ENCODE data around the gene LMBRD1. TPM values are rescaled to one million over a fixed set of nuclear protein-coding genes. Genes with fewer than 3 reads are reported as not detected.
"Not testable (repeated sequence)": the region's sequence is repeated elsewhere in the genome, so short reads cannot be mapped to it uniquely, and the experiment has no call there.

The LMBRD1 gene
- total RNA-seq, 1 donor from 2014 or later = 17.6 TPM

DNA sequence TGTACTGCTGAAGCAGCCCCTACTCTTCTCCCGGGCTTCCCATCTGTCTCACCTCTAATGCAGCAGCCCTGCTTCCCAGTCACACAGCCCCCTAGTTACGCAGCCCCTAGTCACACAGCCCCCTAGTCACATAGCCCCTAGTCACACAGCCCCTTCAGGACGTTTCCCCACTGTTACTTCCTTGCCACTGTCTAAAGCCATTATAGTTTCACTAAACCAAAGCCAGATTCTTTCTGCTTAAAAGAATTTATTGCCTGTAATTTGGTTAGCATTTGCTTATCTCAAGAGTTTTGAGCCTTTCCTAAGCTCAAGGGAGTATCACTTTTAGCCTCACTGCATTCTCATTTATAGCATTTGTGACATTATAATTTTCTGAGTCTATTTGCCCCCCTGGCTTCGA, 127.9 kb downstream of the LMBRD1 start:
- no peaks in the 10 kb centered on the region for H3K27me3 ChIP-seq (ENCODE audit: control insufficient read depth, insufficient read depth, low read length)
- no peak overlapping the region for H3K4me3 ChIP-seq (ENCODE audit: low read depth, low read length)
- FAIRE-seq = no peak
- H3K36me3 ChIP-seq (ENCODE audit: control insufficient read depth, insufficient read depth, low read length) = no peaks in the 10 kb centered on the region
- TF ChIP-seq, protein P1, sequence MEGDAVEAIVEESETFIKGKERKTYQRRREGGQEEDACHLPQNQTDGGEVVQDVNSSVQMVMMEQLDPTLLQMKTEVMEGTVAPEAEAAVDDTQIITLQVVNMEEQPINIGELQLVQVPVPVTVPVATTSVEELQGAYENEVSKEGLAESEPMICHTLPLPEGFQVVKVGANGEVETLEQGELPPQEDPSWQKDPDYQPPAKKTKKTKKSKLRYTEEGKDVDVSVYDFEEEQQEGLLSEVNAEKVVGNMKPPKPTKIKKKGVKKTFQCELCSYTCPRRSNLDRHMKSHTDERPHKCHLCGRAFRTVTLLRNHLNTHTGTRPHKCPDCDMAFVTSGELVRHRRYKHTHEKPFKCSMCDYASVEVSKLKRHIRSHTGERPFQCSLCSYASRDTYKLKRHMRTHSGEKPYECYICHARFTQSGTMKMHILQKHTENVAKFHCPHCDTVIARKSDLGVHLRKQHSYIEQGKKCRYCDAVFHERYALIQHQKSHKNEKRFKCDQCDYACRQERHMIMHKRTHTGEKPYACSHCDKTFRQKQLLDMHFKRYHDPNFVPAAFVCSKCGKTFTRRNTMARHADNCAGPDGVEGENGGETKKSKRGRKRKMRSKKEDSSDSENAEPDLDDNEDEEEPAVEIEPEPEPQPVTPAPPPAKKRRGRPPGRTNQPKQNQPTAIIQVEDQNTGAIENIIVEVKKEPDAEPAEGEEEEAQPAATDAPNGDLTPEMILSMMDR (IDR thresholded peaks at IDR 0.05; ENCODE audit: insufficient read depth, low read length, severe bottlenecking) = no peak
- no peak for DNase-seq (ENCODE audit: low read depth)

DNA sequence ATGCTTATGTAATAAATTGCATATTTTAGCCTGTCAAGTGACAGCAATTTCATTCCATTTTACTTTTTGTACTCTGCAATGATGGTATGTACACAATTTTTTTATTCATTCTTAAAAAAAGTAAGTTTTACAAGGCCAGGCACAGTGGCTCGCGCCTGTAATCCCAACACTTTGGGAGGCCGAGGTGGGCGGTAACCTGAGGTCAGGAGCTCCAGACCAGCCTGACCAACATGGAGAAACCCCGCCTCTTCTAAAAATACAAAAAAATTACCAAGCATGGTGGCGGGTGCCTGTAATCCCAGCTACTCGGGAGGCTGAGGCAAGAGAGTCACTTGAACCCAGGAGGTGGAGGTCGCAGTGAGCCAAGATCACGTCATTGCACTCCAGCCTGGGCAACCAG, 130.0 kb downstream of the LMBRD1 start:
- not testable (repeated sequence) for H3K27me3 ChIP-seq (ENCODE audit: control insufficient read depth, insufficient read depth, low read length); FAIRE-seq

GRCh38 chr6:69665437-69665836, 131.4 kb downstream of the LMBRD1 start:
- TF ChIP-seq, protein P1 (IDR thresholded peaks at IDR 0.05; ENCODE audit: insufficient read depth, low read length, severe bottlenecking) = no peak
- DNase-seq (ENCODE audit: low read depth) (no peak), FAIRE-seq (no peak)
- H3K27me3 ChIP-seq (ENCODE audit: control insufficient read depth, insufficient read depth, low read length) = no peaks in the 10 kb centered on the region
- no peaks in the 10 kb centered on the region for H3K36me3 ChIP-seq (ENCODE audit: control insufficient read depth, insufficient read depth, low read length)
- no peak overlapping the region for H3K4me3 ChIP-seq (ENCODE audit: low read depth, low read length)

More for the DNA sequence above, 130.0 kb downstream of the LMBRD1 start:
- H3K36me3 ChIP-seq (ENCODE audit: control insufficient read depth, insufficient read depth, low read length); H3K4me3 ChIP-seq (ENCODE audit: low read depth, low read length); DNase-seq (ENCODE audit: low read depth): not testable (repeated sequence)

DNA sequence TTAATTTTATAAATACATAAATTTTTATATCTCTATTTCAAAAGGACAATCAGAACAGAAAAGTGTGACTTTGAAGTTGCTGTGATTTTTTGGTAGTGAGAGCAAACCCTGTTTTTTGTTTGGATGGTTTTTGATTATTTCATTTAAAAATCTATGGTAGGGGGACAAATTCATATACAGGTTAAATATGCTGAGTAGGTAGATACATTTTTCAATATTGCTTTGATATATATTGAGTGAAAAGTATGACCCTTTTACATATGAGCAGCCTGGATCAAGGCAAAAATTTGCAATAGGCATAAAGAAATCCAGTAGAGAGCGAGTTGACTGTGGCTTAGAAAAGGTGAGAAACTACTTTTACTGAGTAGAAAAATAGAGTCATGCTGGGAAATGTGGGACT, 132.3 kb downstream of the LMBRD1 start:
- H3K27me3 ChIP-seq (ENCODE audit: control insufficient read depth, insufficient read depth, low read length) = no peaks in the 10 kb centered on the region
- DNase-seq (ENCODE audit: low read depth) = no peak
- H3K4me3 ChIP-seq (ENCODE audit: low read depth, low read length) = no peak overlapping the region
- no peaks in the 10 kb centered on the region for H3K36me3 ChIP-seq (ENCODE audit: control insufficient read depth, insufficient read depth, low read length)
- no peak for FAIRE-seq
- TF ChIP-seq, protein P1 (IDR thresholded peaks at IDR 0.05; ENCODE audit: insufficient read depth, low read length, severe bottlenecking) = no peak

- no peak for FAIRE-seq
Observed at GRCh38 chr6:69663215-69663614, 133.6 kb downstream of the LMBRD1 start.

DNA sequence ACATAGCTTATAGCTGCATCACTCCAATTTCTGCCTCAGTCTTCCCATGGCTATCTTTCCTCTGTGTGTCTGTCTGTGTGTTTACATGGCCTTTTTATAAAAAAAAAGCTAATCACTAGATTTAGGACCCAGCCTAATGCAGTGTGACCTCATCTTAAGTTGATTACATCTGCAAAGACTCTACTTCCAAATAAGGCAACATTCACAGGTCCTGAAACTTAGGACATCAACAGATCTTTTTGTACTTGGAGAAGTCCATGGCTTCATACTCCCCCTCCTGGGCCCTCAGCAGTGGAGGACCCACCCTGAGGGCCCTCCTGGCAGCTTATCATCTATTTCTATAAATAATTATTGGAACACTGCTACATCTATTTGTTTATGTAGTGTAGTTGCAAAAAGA, 146.1 kb downstream of the LMBRD1 start:
- TF ChIP-seq, protein P1 (IDR thresholded peaks at IDR 0.05; ENCODE audit: insufficient read depth, low read length, severe bottlenecking) = no peak
- no peaks in the 10 kb centered on the region for H3K27me3 ChIP-seq (ENCODE audit: control insufficient read depth, insufficient read depth, low read length)
- DNase-seq (ENCODE audit: low read depth) (no peak), FAIRE-seq (no peak)
- H3K36me3 ChIP-seq (ENCODE audit: control insufficient read depth, insufficient read depth, low read length) = no peaks in the 10 kb centered on the region
- H3K4me3 ChIP-seq (ENCODE audit: low read depth, low read length) = no peak overlapping the region

More at GRCh38 chr6:69663215-69663614, 133.6 kb downstream of the LMBRD1 start:
- Histone ChIP-seq H3K27me3 (ENCODE audit: control insufficient read depth, insufficient read depth, low read length) (no peaks in the 10 kb centered on the region), H3K4me3 (ENCODE audit: low read depth, low read length) (no peak overlapping the region), H3K36me3 (ENCODE audit: control insufficient read depth, insufficient read depth, low read length) (no peaks in the 10 kb centered on the region)
- no peak for DNase-seq (ENCODE audit: low read depth)
- TF ChIP-seq, protein P1 (IDR thresholded peaks at IDR 0.05; ENCODE audit: insufficient read depth, low read length, severe bottlenecking) = no peak

All from bronchial epithelial cell (primary cell).